Measurements from ENCODE around the gene FGF14. TPM values are rescaled to one million over a fixed set of nuclear protein-coding genes. Genes with fewer than 3 reads are reported as not detected.
A peak's percentile ranks its signal among the peaks of the same experiment; 100 is the strongest.

The FGF14 gene
- total and polyA plus RNA-seq, 8 donors, result 0.42 to 2.4 (median 1.1) TPM

GRCh38 chr13:101751488-101751887, 650.4 kb downstream of the FGF14 start:
- Histone ChIP-seq H3K4me3 (no peak overlapping the region), H3K27me3 (no peaks in the 10 kb centered on the region), H3K4me1 (peaks cover 0 to 5% (median 0%) of the 10 kb centered on the region in 3 donors), H3K9me3 (no peaks in the 10 kb centered on the region), H3K27ac (no peak overlapping the region), H3K36me3 (no peaks in the 10 kb centered on the region)
- intact Hi-C loops (cut with DNase I), result loop anchor here in 1 of 3 donors (10.0 kb wide), 1 partner anchor 227 kb away; no protein-coding TSS in a partner anchor
- no peak for FAIRE-seq
- ATAC-seq, result no peak
- no peak for DNase-seq
- TF ChIP-seq, protein P1, sequence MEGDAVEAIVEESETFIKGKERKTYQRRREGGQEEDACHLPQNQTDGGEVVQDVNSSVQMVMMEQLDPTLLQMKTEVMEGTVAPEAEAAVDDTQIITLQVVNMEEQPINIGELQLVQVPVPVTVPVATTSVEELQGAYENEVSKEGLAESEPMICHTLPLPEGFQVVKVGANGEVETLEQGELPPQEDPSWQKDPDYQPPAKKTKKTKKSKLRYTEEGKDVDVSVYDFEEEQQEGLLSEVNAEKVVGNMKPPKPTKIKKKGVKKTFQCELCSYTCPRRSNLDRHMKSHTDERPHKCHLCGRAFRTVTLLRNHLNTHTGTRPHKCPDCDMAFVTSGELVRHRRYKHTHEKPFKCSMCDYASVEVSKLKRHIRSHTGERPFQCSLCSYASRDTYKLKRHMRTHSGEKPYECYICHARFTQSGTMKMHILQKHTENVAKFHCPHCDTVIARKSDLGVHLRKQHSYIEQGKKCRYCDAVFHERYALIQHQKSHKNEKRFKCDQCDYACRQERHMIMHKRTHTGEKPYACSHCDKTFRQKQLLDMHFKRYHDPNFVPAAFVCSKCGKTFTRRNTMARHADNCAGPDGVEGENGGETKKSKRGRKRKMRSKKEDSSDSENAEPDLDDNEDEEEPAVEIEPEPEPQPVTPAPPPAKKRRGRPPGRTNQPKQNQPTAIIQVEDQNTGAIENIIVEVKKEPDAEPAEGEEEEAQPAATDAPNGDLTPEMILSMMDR (IDR thresholded peaks at IDR 0.05), result no peak
- WGBS, 2 donors, result 7 to 15% methylated on average over 3 of the region's 3 CpGs

GRCh38 chr13:101749584-101749983, 652.3 kb downstream of the FGF14 start:
- intact Hi-C loops (cut with DNase I), result no loop called here
- Histone ChIP-seq H3K4me3 (no peak overlapping the region), H3K36me3 (no peaks in the 10 kb centered on the region), H3K27me3 (no peaks in the 10 kb centered on the region), H3K27ac (no peak overlapping the region), H3K4me1 (no peaks in the 10 kb centered on the region), H3K9me3 (no peaks in the 10 kb centered on the region)
- DNase-seq (no peak), ATAC-seq (no peak), FAIRE-seq (no peak)
- WGBS, 2 donors, result 57 to 80% methylated on average over 1 of the region's 1 CpG
- TF ChIP-seq, protein P1 (IDR thresholded peaks at IDR 0.05), result no peak

DNA sequence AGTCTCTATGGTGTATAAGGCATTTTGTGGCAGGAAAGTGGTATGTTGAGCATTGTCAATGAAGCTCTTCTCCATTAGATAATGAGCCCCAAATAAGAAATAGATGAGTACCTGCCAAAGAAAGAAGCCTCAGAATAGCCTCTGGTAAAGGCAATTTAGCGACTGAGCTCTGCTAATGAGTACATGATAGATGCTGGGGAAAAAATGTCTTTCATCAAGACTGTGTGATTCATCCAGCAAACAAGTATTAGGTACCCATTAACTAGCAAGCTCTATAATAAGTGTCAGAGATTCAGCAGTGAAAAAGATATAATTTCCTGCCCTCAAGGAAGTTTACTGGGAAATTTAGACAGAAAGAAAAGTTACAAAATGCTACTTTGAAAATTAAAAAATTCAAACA, 654.8 kb downstream of the FGF14 start:
- Histone ChIP-seq H3K4me3 (no peak overlapping the region), H3K27me3 (no peaks in the 10 kb centered on the region), H3K4me1 (no peaks in the 10 kb centered on the region), H3K27ac (peak overlapping the region in 1 of 4 donors; percentile 46), H3K36me3 (no peaks in the 10 kb centered on the region), H3K9me3 (no peaks in the 10 kb centered on the region)
- intact Hi-C loops (cut with DNase I), result no loop called here
- TF ChIP-seq, protein P1 (IDR thresholded peaks at IDR 0.05), result no peak
- 12 to 19% methylated on average over 1 of the region's 1 CpG for WGBS, 2 donors
- DNase-seq, result no peak
- FAIRE-seq, result no peak
- peak in 3 of 4 donors; percentile 69 to 91 (median 86) for ATAC-seq

DNA sequence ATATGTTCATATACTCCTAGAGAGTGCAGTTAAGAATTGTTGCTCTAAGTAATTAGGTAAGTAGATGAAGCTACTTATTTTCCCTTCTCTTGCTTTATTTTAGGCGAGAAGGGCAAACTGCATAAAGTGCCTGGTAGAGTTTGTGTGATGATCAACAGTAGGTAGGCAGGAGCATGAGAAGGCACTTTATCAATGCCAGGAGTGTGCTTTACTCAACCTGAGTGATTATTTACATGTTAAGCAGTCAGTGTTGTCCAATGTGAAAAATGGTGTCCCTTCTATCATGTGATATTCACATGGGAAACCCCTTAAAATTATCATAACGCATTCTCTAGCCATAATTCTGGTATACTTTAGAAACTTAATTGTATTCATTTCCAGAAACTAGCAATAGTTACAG, 655.3 kb downstream of the FGF14 start:
- no peak overlapping the region for H3K4me3 ChIP-seq
- no peaks in the 10 kb centered on the region for H3K4me1 ChIP-seq
- H3K27me3 ChIP-seq, result no peaks in the 10 kb centered on the region
- intact Hi-C loops (cut with DNase I), result no loop called here
- TF ChIP-seq, protein P1 (IDR thresholded peaks at IDR 0.05), result no peak
- DNase-seq (no peak), FAIRE-seq (no peak), ATAC-seq (peak in 3 of 4 donors; percentile 29 to 66 (median 48))
- no peaks in the 10 kb centered on the region for H3K36me3 ChIP-seq
- no peaks in the 10 kb centered on the region for H3K9me3 ChIP-seq
- 53 to 75% methylated on average over 2 of the region's 2 CpGs for WGBS, 2 donors
- H3K27ac ChIP-seq, result peak overlapping the region in 1 of 4 donors; percentile 46

- H3K9me3 ChIP-seq, result no peaks in the 10 kb centered on the region
- intact Hi-C loops (cut with DNase I), result no loop called here
- H3K27ac ChIP-seq, result peak overlapping the region in 2 of 4 donors; percentile 36 to 65
- TF ChIP-seq, protein P1 (IDR thresholded peaks at IDR 0.05), result no peak
- H3K27me3 ChIP-seq, result no peaks in the 10 kb centered on the region
- 50 to 56% methylated on average over 9 of the region's 9 CpGs for WGBS, 2 donors
- H3K4me1 ChIP-seq, result peaks cover 0 to 3% (median 0%) of the 10 kb centered on the region in 3 donors
- H3K36me3 ChIP-seq, result no peaks in the 10 kb centered on the region
- ATAC-seq, result peak; percentile 61 to 89 (median 68)
- FAIRE-seq, result no peak
- DNase-seq, result peak in 1 of 6 donors; percentile 10
- no peak overlapping the region for H3K4me3 ChIP-seq
Observed at GRCh38 chr13:101739382-101740178, 662.3 kb downstream of the FGF14 start.
